ENCODE data around the gene PRKN.

GRCh38 chr6:162404951-162405350, 322.6 kb downstream of the PRKN start:
- TF ChIP-seq CTCF (IDR thresholded peaks at IDR 0.05): no peak
- no peak for TF ChIP-seq POLR2A (IDR thresholded peaks at IDR 0.05)
